Coronary artery (tissue), 2 donors: ENCODE data around the gene CTNNA3.

ENCODE experiments used
- DNase-seq: peaks from one replicate; pipeline ENCODE4 v3.0.0-alpha.2; 2017; ENCODE audit warnings: low spot score
- H3K27ac ChIP-seq, 2 donors: fragments of 200-600 bp; sonication (generic); one replicate each; pipeline ENCODE4 v1.5.1; 2016 to 2019
- H3K4me3 ChIP-seq: fragments of 200-600 bp; sonication (generic); 2 replicates; pipeline ENCODE4 v1.5.1; 2016; ENCODE audit warnings: mild to moderate bottlenecking, moderate library complexity
- TF ChIP-seq, protein P1 (sequence below): fragments of 200-600 bp; sonication (generic); IDR thresholded peaks from one replicate; pipeline ENCODE4 v1.5.1; 2019; ENCODE audit warnings: antibody characterized with exemption

Gene CTNNA3

GRCh38 chr10:67045404-67045803 is 650.6 kb downstream of the CTNNA3 start:
- no peak overlapping the region for H3K27ac ChIP-seq
- peak; percentile 57 for DNase-seq
- no peak overlapping the region for H3K4me3 ChIP-seq
- TF ChIP-seq, protein P1, sequence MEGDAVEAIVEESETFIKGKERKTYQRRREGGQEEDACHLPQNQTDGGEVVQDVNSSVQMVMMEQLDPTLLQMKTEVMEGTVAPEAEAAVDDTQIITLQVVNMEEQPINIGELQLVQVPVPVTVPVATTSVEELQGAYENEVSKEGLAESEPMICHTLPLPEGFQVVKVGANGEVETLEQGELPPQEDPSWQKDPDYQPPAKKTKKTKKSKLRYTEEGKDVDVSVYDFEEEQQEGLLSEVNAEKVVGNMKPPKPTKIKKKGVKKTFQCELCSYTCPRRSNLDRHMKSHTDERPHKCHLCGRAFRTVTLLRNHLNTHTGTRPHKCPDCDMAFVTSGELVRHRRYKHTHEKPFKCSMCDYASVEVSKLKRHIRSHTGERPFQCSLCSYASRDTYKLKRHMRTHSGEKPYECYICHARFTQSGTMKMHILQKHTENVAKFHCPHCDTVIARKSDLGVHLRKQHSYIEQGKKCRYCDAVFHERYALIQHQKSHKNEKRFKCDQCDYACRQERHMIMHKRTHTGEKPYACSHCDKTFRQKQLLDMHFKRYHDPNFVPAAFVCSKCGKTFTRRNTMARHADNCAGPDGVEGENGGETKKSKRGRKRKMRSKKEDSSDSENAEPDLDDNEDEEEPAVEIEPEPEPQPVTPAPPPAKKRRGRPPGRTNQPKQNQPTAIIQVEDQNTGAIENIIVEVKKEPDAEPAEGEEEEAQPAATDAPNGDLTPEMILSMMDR: no peak

DNA sequence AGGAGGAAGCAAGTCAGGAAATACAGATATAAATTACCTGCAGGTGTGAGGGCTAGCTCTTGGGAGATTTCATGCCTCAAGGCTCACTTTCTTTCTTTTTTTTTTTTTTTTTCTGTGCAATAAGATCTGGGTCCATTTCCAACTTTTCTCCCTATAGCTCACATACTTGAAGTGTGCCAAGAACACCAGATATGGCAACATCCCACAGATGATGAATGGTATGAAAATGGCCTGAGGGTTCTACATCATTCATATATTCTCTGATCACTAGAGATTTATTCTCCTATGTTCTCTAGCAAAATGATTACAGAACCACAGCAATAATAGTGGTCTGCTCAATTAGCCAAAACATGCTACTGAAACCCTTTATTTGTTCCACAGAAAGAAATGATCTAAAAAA is 653.0 kb downstream of the CTNNA3 start:
- H3K4me3 ChIP-seq: no peak overlapping the region
- TF ChIP-seq, protein P1: no peak
- H3K27ac ChIP-seq: no peak overlapping the region
- DNase-seq: no peak

DNA sequence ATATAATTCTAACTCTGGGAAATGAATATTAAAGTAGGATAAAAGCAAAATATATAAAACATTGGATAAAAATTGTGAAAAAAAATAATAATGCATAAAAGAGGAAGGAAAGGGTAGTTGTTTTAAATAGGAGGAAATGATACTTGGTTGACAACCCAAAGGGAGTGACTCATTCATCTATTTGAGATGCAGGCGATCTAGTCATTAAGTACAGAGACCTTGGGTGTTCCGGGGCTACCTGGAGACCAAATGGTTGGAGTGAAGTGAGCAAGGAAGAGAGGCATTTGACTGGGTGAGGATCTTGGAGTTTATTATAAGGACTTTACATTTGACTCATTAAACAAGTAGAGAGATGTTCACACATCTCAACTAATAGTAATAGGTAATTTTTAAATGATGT is 659.2 kb downstream of the CTNNA3 start:
- TF ChIP-seq, protein P1: no peak
- H3K27ac ChIP-seq: no peak overlapping the region

DNA sequence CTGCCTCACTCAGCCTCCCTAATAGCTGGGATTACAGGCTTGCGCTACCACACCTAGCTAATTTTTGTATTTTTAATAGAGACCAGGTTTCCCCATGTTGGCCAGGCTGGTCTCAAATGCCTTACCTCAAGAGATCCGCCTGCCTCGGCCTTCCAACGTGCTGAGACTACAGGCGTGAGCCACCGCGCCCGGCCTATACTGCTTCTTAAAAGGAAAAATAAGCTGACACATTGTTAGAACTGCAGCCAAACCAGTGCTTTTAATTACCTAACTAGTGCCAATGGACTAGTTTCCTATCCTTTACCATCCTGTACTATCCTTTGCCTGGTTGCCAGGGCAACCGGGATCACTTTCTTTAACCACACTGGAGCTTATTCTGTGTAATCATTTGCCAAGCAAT is 662.1 kb downstream of the CTNNA3 start:
- TF ChIP-seq, protein P1: no peak
- Histone ChIP-seq H3K27ac (no peak overlapping the region), H3K4me3 (no peak overlapping the region)
- DNase-seq: no peak

More for the DNA sequence above, 659.2 kb downstream of the CTNNA3 start:
- no peak overlapping the region for H3K4me3 ChIP-seq
- no peak for DNase-seq

DNA sequence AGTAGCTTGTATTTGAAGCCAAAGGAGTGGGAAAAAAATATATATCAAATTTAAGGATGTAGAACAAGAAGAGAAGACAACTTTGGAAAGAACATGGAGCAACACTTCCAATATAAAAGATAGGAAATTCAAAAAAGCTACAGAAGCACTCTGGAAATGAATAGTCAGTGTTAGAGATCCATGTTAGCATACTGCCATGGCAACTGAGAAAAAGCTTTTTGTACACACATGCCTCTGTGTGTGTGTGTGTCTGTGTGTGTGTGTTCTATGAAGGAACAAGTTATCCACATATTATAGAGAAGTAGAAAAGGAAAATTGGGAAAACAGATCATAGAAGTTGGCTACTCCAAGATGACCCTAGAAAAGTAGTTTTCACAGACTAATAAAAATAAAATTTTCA is 673.9 kb downstream of the CTNNA3 start:
- TF ChIP-seq, protein P1: no peak

GRCh38 chr10:67017218-67017617 is 678.8 kb downstream of the CTNNA3 start:
- Histone ChIP-seq H3K4me3 (no peak overlapping the region), H3K27ac (no peak overlapping the region)
- TF ChIP-seq, protein P1: no peak
- DNase-seq: no peak

More for the DNA sequence above, 673.9 kb downstream of the CTNNA3 start:
- DNase-seq: no peak
- no peak overlapping the region for H3K27ac ChIP-seq
- no peak overlapping the region for H3K4me3 ChIP-seq

- no peak overlapping the region for H3K27ac ChIP-seq
- no peak for DNase-seq
- no peak overlapping the region for H3K4me3 ChIP-seq
- TF ChIP-seq, protein P1: no peak
Measured at GRCh38 chr10:67015225-67015624, 680.8 kb downstream of the CTNNA3 start.
